Glomerular visceral epithelial cell (primary cell): Measurements from ENCODE around the gene SMIM23.

ENCODE experiments used
- DNase-seq: peaks from one replicate; pipeline ENCODE4 v3.0.0-alpha.2; 2016; ENCODE audit errors: extremely low spot score

SMIM23 gene

GRCh38 chr5:171785517-171785916 is at the start of gene SMIM23:
Gene SMIM23, plus strand, starts transcription at chr5:171785817. Its CDS starts 55 bp downstream, at chr5:171785872.
- no peak for DNase-seq

GRCh38 chr5:171736976-171737891 is 48.4 kb upstream of the SMIM23 start:
- no peak for DNase-seq

GRCh38 chr5:171738501-171738900 is 47.1 kb upstream of the SMIM23 start:
- DNase-seq, result no peak

- DNase-seq, result no peak
These were observed 46.3 kb upstream of the SMIM23 start for GRCh38 chr5:171739271-171739670.

GRCh38 chr5:171743436-171744076 is 42.1 kb upstream of the SMIM23 start:
- DNase-seq, result no peak

GRCh38 chr5:171744264-171744663 is 41.4 kb upstream of the SMIM23 start:
- DNase-seq, result no peak

- DNase-seq, result no peak
These were observed 40.7 kb upstream of the SMIM23 start for GRCh38 chr5:171744882-171745281.

- peak; percentile 16 for DNase-seq
These were observed 40.0 kb upstream of the SMIM23 start for GRCh38 chr5:171745602-171746001.

- no peak for DNase-seq
These were observed 38.4 kb upstream of the SMIM23 start for GRCh38 chr5:171747061-171747859.

GRCh38 chr5:171748720-171749119 is 36.9 kb upstream of the SMIM23 start:
- no peak for DNase-seq

GRCh38 chr5:171749365-171749764 is 36.3 kb upstream of the SMIM23 start:
- no peak for DNase-seq

- no peak for DNase-seq
These were observed 35.3 kb upstream of the SMIM23 start for GRCh38 chr5:171750311-171750788.

- no peak for DNase-seq
These were observed 30.2 kb upstream of the SMIM23 start for GRCh38 chr5:171755354-171755821.

- peak; percentile 40 for DNase-seq
These were observed 27.6 kb upstream of the SMIM23 start for GRCh38 chr5:171757853-171758535.

GRCh38 chr5:171759777-171760176 is 25.8 kb upstream of the SMIM23 start:
- no peak for DNase-seq

GRCh38 chr5:171762021-171762608 is 23.5 kb upstream of the SMIM23 start:
- DNase-seq, result no peak

GRCh38 chr5:171762903-171763302 is 22.7 kb upstream of the SMIM23 start:
- DNase-seq, result no peak

GRCh38 chr5:171764265-171764664 is 21.4 kb upstream of the SMIM23 start:
- no peak for DNase-seq

GRCh38 chr5:171766875-171767274 is 18.7 kb upstream of the SMIM23 start:
- no peak for DNase-seq

GRCh38 chr5:171770153-171770552 is 15.5 kb upstream of the SMIM23 start:
- DNase-seq, result no peak

- DNase-seq, result no peak
These were observed 13.8 kb upstream of the SMIM23 start for GRCh38 chr5:171771856-171772255.
